Measurements from ENCODE around the gene OR4D2.

Gene OR4D2

DNA sequence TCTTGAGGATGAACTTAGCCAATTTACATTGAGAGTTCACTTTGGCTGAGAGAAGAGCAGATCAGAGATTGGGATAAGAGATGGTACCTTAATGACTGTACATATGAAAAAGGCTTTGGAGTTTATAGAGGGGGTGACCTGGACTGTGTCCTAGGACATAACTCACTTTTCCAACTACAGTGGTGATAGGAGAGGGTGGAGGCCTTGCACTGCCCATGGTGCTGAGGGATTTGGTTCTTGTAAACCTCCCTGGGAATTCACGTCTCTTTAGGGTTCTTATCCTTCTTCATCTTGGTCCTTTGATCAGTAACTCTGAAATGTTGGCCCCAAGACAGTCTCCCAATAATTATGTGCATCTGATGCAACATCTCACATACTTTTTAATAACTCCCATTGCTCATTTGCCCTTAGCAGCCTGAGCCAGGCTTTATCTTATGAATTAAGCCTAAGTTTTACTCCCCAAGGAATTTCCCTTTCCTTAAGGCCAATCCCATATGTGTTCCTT lies 18.8 kb upstream of the OR4D2 start, which contains the start of gene OR4D1:
OR4D1 (plus strand) TSS at position 455 of the 505 bp plus-strand sequence. CDS start 6,770 bp downstream, outside the sequence.
- H3K27ac ChIP-seq (ENCODE audit: low read depth, low read length) = no peak within 1 kb of the TSS
- H3K36me3 ChIP-seq (ENCODE audit: control insufficient read depth, insufficient read depth, low read length) = no peaks in the 10 kb centered on the region
- H3K4me3 ChIP-seq (ENCODE audit: low read depth, low read length) = no peak within 1 kb of the TSS
- no peak within 1 kb of the TSS for H3K9ac ChIP-seq (ENCODE audit: low read depth, low read length)
- 0 out of 2 replicates have a peak, but pooled peaks cover 4% of the 10 kb centered on the region for H3K27me3 ChIP-seq (ENCODE audit: control insufficient read depth, insufficient read depth, low read length)
- no peaks in the 10 kb centered on the region for H3K9me3 ChIP-seq (ENCODE audit: control insufficient read depth, insufficient read depth, low read length)
- no peaks in the 10 kb centered on the region for H3K4me1 ChIP-seq (ENCODE audit: control insufficient read depth, insufficient read depth, low read length)

GRCh38 chr17:58148609-58149008 lies 18.2 kb upstream of the OR4D2 start:
- Histone ChIP-seq H3K4me1 (ENCODE audit: control insufficient read depth, insufficient read depth, low read length) (no peaks in the 10 kb centered on the region), H3K27ac (ENCODE audit: low read depth, low read length) (no peak overlapping the region)

GRCh38 chr17:58150394-58150793 lies 16.4 kb upstream of the OR4D2 start:
- Histone ChIP-seq H3K27me3 (ENCODE audit: control insufficient read depth, insufficient read depth, low read length) (peaks cover 16% of the 10 kb centered on the region), H3K9me3 (ENCODE audit: control insufficient read depth, insufficient read depth, low read length) (no peaks in the 10 kb centered on the region), H3K36me3 (ENCODE audit: control insufficient read depth, insufficient read depth, low read length) (no peaks in the 10 kb centered on the region), H3K9ac (ENCODE audit: low read depth, low read length) (no peak overlapping the region), H3K4me3 (ENCODE audit: low read depth, low read length) (no peak overlapping the region), H3K27ac (ENCODE audit: low read depth, low read length) (no peak overlapping the region), H3K4me1 (ENCODE audit: control insufficient read depth, insufficient read depth, low read length) (no peaks in the 10 kb centered on the region)

More at GRCh38 chr17:58148609-58149008, 18.2 kb upstream of the OR4D2 start:
- no peaks in the 10 kb centered on the region for H3K9me3 ChIP-seq (ENCODE audit: control insufficient read depth, insufficient read depth, low read length)
- no peak overlapping the region for H3K9ac ChIP-seq (ENCODE audit: low read depth, low read length)
- no peak overlapping the region for H3K4me3 ChIP-seq (ENCODE audit: low read depth, low read length)
- H3K36me3 ChIP-seq (ENCODE audit: control insufficient read depth, insufficient read depth, low read length) = no peaks in the 10 kb centered on the region
- 0 out of 2 replicates have a peak, but pooled peaks cover 4% of the 10 kb centered on the region for H3K27me3 ChIP-seq (ENCODE audit: control insufficient read depth, insufficient read depth, low read length)

- H3K36me3 ChIP-seq (ENCODE audit: control insufficient read depth, insufficient read depth, low read length) = no peaks in the 10 kb centered on the region
- H3K9ac ChIP-seq (ENCODE audit: low read depth, low read length) = no peak overlapping the region
- H3K27me3 ChIP-seq (ENCODE audit: control insufficient read depth, insufficient read depth, low read length) = peaks cover 38% of the 10 kb centered on the region
- no peak overlapping the region for H3K27ac ChIP-seq (ENCODE audit: low read depth, low read length)
- no peak overlapping the region for H3K4me3 ChIP-seq (ENCODE audit: low read depth, low read length)
- no peaks in the 10 kb centered on the region for H3K9me3 ChIP-seq (ENCODE audit: control insufficient read depth, insufficient read depth, low read length)
- H3K4me1 ChIP-seq (ENCODE audit: control insufficient read depth, insufficient read depth, low read length) = no peaks in the 10 kb centered on the region
These were observed 13.7 kb upstream of the OR4D2 start for GRCh38 chr17:58153046-58153445.

DNA sequence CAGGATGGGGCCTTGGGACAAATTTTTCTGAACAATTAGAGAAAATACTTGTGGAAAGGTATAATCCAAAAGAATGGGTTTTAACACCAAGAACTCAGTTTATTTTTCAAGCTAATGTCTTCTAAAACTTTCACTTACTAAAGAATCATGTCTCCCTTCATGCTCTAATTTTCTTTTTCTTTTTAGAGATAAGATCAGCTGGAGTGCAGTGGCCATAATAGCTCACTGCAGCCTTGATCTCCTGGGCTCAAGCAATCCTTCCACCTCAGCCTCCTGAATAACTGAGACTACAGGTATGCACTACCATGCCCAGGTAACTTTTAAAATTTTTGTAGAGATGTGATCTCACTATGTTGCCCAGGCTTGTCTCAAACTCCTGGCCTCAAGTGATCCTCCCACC lies 13.1 kb upstream of the OR4D2 start:
- Histone ChIP-seq H3K4me3 (ENCODE audit: low read depth, low read length) (no peak overlapping the region), H3K36me3 (ENCODE audit: control insufficient read depth, insufficient read depth, low read length) (no peaks in the 10 kb centered on the region), H3K27ac (ENCODE audit: low read depth, low read length) (no peak overlapping the region), H3K9ac (ENCODE audit: low read depth, low read length) (no peak overlapping the region), H3K9me3 (ENCODE audit: control insufficient read depth, insufficient read depth, low read length) (no peaks in the 10 kb centered on the region), H3K27me3 (ENCODE audit: control insufficient read depth, insufficient read depth, low read length) (peaks cover 41% of the 10 kb centered on the region), H3K4me1 (ENCODE audit: control insufficient read depth, insufficient read depth, low read length) (no peaks in the 10 kb centered on the region)

DNA sequence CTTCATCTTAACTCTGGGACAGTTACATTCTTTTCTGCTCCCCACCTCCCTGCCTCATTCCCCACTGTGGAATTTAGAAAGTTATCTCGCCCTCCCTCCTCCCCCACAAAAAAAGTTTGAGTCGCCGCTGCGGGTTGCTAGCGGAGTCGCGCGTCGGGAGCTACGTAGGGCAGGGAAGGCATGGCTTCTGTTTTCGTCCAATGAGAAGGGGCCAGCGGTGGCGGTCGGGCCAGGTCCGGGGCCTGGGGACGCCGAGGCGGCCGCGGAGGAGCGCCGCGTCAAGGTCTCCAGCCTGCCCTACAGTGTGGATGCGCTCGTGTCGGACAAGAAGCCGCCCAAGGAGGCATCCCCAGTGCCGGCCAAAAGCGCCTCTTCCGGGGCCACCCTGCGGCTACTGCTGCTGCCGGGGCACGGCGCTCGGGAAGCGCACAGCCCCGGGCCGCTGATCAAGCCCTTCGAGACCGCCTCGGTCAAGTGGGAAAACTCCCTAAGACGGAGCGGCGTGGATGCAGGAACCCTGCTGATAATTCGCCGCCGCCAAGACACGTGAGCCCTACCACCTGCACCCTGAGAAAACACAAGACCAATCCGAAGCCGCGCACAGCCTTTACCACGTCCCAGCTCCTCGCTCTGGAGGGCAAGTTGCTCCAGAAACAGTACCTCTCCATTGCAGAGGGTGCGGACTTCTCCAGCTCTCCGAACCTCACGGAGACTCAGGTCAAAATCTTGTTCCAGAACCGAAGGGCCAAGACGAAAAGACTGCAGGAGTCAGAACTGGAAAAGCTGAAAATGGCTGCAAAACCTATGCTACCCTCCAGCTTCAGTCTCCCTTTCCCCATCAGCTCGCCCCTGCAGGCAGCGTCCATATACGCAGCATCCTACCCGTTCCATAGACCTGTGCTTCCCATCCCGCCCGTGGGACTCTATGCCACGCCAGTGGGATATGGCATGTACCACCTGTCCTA lies 9.7 kb upstream of the OR4D2 start:
- peak overlapping the region; percentile 77 for H3K4me3 ChIP-seq (ENCODE audit: low read depth, low read length)
- no peaks in the 10 kb centered on the region for H3K9me3 ChIP-seq (ENCODE audit: control insufficient read depth, insufficient read depth, low read length)
- no peak overlapping the region for H3K27ac ChIP-seq (ENCODE audit: low read depth, low read length)
- no peaks in the 10 kb centered on the region for H3K36me3 ChIP-seq (ENCODE audit: control insufficient read depth, insufficient read depth, low read length)
- H3K4me1 ChIP-seq (ENCODE audit: control insufficient read depth, insufficient read depth, low read length) = no peaks in the 10 kb centered on the region
- peaks cover 54% of the 10 kb centered on the region for H3K27me3 ChIP-seq (ENCODE audit: control insufficient read depth, insufficient read depth, low read length)
- H3K9ac ChIP-seq (ENCODE audit: low read depth, low read length) = peak overlapping the region; percentile 50; the same call in 1 of the 2 replicates

DNA sequence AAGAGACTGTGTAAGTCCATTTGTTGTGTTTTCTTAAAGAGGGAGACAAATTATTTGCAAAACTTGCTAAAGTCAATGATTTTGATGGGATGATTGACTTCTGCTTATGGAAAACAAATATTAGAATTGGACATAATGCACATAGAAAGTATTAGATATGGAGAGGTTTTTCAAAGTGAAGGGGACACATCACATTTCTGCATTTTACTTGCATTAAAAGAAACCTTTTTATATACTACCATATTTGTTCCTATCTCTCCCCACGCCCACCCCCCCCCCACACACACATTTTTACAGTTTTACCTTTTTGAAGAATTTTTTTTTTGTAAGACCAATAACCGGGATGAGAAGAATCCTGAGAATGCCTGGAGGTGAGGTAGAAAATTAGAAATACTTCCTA lies 8.6 kb upstream of the OR4D2 start:
- Histone ChIP-seq H3K36me3 (ENCODE audit: control insufficient read depth, insufficient read depth, low read length) (no peaks in the 10 kb centered on the region), H3K9ac (ENCODE audit: low read depth, low read length) (no peak overlapping the region), H3K9me3 (ENCODE audit: control insufficient read depth, insufficient read depth, low read length) (no peaks in the 10 kb centered on the region), H3K4me3 (ENCODE audit: low read depth, low read length) (no peak overlapping the region), H3K27me3 (ENCODE audit: control insufficient read depth, insufficient read depth, low read length) (peaks cover 54% of the 10 kb centered on the region), H3K4me1 (ENCODE audit: control insufficient read depth, insufficient read depth, low read length) (no peaks in the 10 kb centered on the region), H3K27ac (ENCODE audit: low read depth, low read length) (no peak overlapping the region)

- no peaks in the 10 kb centered on the region for H3K36me3 ChIP-seq (ENCODE audit: control insufficient read depth, insufficient read depth, low read length)
- no peak overlapping the region for H3K27ac ChIP-seq (ENCODE audit: low read depth, low read length)
- H3K9me3 ChIP-seq (ENCODE audit: control insufficient read depth, insufficient read depth, low read length) = no peaks in the 10 kb centered on the region
- no peak overlapping the region for H3K9ac ChIP-seq (ENCODE audit: low read depth, low read length)
- no peaks in the 10 kb centered on the region for H3K4me1 ChIP-seq (ENCODE audit: control insufficient read depth, insufficient read depth, low read length)
- H3K4me3 ChIP-seq (ENCODE audit: low read depth, low read length) = no peak overlapping the region
- peaks cover 31% of the 10 kb centered on the region for H3K27me3 ChIP-seq (ENCODE audit: control insufficient read depth, insufficient read depth, low read length)
These were observed 5.2 kb upstream of the OR4D2 start for GRCh38 chr17:58161566-58161965.

GRCh38 chr17:58165981-58166380 lies 801 bp upstream of the OR4D2 start:
- peaks cover 13% of the 10 kb centered on the region for H3K27me3 ChIP-seq (ENCODE audit: control insufficient read depth, insufficient read depth, low read length)
- no peak overlapping the region for H3K27ac ChIP-seq (ENCODE audit: low read depth, low read length)
- no peaks in the 10 kb centered on the region for H3K9me3 ChIP-seq (ENCODE audit: control insufficient read depth, insufficient read depth, low read length)
- H3K4me1 ChIP-seq (ENCODE audit: control insufficient read depth, insufficient read depth, low read length) = no peaks in the 10 kb centered on the region
- H3K36me3 ChIP-seq (ENCODE audit: control insufficient read depth, insufficient read depth, low read length) = no peaks in the 10 kb centered on the region
- no peak overlapping the region for H3K4me3 ChIP-seq (ENCODE audit: low read depth, low read length)
- H3K9ac ChIP-seq (ENCODE audit: low read depth, low read length) = no peak overlapping the region

- Histone ChIP-seq H3K9me3 (ENCODE audit: control insufficient read depth, insufficient read depth, low read length) (no peaks in the 10 kb centered on the region), H3K9ac (ENCODE audit: low read depth, low read length) (no peak overlapping the region), H3K36me3 (ENCODE audit: control insufficient read depth, insufficient read depth, low read length) (no peaks in the 10 kb centered on the region), H3K27ac (ENCODE audit: low read depth, low read length) (no peak overlapping the region), H3K4me1 (ENCODE audit: control insufficient read depth, insufficient read depth, low read length) (no peaks in the 10 kb centered on the region), H3K4me3 (ENCODE audit: low read depth, low read length) (no peak overlapping the region), H3K27me3 (ENCODE audit: control insufficient read depth, insufficient read depth, low read length) (peaks cover 8% of the 10 kb centered on the region)
These were observed 3.8 kb downstream of the OR4D2 start for GRCh38 chr17:58170622-58171021.

Measured in HUES48 (cell line).